Activated T-cell treated with anti-CD3 and anti-CD28 coated beads, Interleukin-2, amount 50 U/mL, for 48 hours (primary cell): ENCODE data around the gene LCN1.
"Not testable (repeated sequence)": the region's sequence is repeated elsewhere in the genome, so short reads cannot be mapped to it uniquely, and the experiment has no call there.

Experiments
- DNase-seq, 2 experiments: peaks; one replicate each; pipeline ENCODE4 v3.0.0-alpha.2; 2020

Gene LCN1

GRCh38 chr9:135505406-135506187 is 15.6 kb upstream of the LCN1 start:
- DNase-seq = no peak

- no peak for DNase-seq
Observed at GRCh38 chr9:135506327-135507103, 14.7 kb upstream of the LCN1 start.

- no peak for DNase-seq
Observed at GRCh38 chr9:135507104-135508035, 13.9 kb upstream of the LCN1 start.

- no peak for DNase-seq
Observed at GRCh38 chr9:135508211-135508820, 12.9 kb upstream of the LCN1 start.

- no peak for DNase-seq
Observed at GRCh38 chr9:135509458-135509857, 11.8 kb upstream of the LCN1 start.

GRCh38 chr9:135512241-135512603 is 9.0 kb upstream of the LCN1 start:
- no peak for DNase-seq

- no peak for DNase-seq
Observed at GRCh38 chr9:135512904-135513303, 8.3 kb upstream of the LCN1 start.

GRCh38 chr9:135513351-135513846 is 7.8 kb upstream of the LCN1 start:
- no peak for DNase-seq

GRCh38 chr9:135513906-135514305 is 7.3 kb upstream of the LCN1 start:
- not testable (repeated sequence) for DNase-seq

- DNase-seq = no peak
Observed at GRCh38 chr9:135514342-135515082, 6.7 kb upstream of the LCN1 start.

- DNase-seq = no peak
Observed at GRCh38 chr9:135515083-135515951, 5.9 kb upstream of the LCN1 start.

GRCh38 chr9:135516132-135516860 is 4.9 kb upstream of the LCN1 start:
- DNase-seq = peak in 1 of 2 experiments; percentile 10

GRCh38 chr9:135517407-135517822 is 3.8 kb upstream of the LCN1 start:
- peak; percentile 7 to 14 for DNase-seq

- DNase-seq = no peak
Observed at GRCh38 chr9:135519179-135519971, 1.9 kb upstream of the LCN1 start.

GRCh38 chr9:135521608-135522095 is 412 bp downstream of the LCN1 start:
- DNase-seq = no peak

- DNase-seq = peak in 1 of 2 experiments; percentile 2
Observed at GRCh38 chr9:135522137-135522877, 1.1 kb downstream of the LCN1 start.

GRCh38 chr9:135522931-135523330 is 1.7 kb downstream of the LCN1 start:
- DNase-seq = peak in 1 of 2 experiments; percentile 1

- peak in 1 of 2 experiments; percentile 7 for DNase-seq
Observed at GRCh38 chr9:135523521-135524129, 2.4 kb downstream of the LCN1 start.
